Upper lobe of left lung (tissue), 4 donors: ENCODE measurements around the gene SCO1.

Source experiments
- EP300 ChIP-seq, 4 donors: sonication (generic); formaldehyde crosslinking; IDR thresholded peaks; one replicate each; pipeline ENCODE4 v1.5.1; 2017; ENCODE audit warnings: antibody characterized with exemption in 4 of 4, control low read depth in 2 of 4
- POLR2A ChIP-seq, 4 donors: fragments of 450-650 bp; IDR thresholded peaks; one replicate each; pipeline ENCODE4 v1.5.1; 2016 to 2017; ENCODE audit warnings: antibody characterized with exemption in 4 of 4, mild to moderate bottlenecking in 2 of 4
- TF ChIP-seq, protein P1 (sequence below), 6 experiments: fragments of 450-650 bp in 4 of 6; fragments of 200-600 bp in 2 of 6; sonication (generic) in 2 of 6; IDR thresholded peaks; one replicate each; pipeline ENCODE4 v1.5.1; 2016 to 2019; ENCODE audit warnings: antibody characterized with exemption in 6 of 6

- TF ChIP-seq POLR2A (IDR thresholded peaks at IDR 0.05) (no peak), EP300 (IDR thresholded peaks at IDR 0.05) (no peak)
- TF ChIP-seq, protein P1, sequence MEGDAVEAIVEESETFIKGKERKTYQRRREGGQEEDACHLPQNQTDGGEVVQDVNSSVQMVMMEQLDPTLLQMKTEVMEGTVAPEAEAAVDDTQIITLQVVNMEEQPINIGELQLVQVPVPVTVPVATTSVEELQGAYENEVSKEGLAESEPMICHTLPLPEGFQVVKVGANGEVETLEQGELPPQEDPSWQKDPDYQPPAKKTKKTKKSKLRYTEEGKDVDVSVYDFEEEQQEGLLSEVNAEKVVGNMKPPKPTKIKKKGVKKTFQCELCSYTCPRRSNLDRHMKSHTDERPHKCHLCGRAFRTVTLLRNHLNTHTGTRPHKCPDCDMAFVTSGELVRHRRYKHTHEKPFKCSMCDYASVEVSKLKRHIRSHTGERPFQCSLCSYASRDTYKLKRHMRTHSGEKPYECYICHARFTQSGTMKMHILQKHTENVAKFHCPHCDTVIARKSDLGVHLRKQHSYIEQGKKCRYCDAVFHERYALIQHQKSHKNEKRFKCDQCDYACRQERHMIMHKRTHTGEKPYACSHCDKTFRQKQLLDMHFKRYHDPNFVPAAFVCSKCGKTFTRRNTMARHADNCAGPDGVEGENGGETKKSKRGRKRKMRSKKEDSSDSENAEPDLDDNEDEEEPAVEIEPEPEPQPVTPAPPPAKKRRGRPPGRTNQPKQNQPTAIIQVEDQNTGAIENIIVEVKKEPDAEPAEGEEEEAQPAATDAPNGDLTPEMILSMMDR (IDR thresholded peaks at IDR 0.05), result no peak
Observed at GRCh38 chr17:10629706-10630105, 67.6 kb downstream of the SCO1 start.
